ENCODE results near the gene CNIH2. TPM values are rescaled to one million over a fixed set of nuclear protein-coding genes. Genes with fewer than 3 reads are reported as not detected.

CNIH2 gene
- total and polyA plus RNA-seq, 2 experiments from 2014 or later, result 4.3 to 9.2 TPM

DNA sequence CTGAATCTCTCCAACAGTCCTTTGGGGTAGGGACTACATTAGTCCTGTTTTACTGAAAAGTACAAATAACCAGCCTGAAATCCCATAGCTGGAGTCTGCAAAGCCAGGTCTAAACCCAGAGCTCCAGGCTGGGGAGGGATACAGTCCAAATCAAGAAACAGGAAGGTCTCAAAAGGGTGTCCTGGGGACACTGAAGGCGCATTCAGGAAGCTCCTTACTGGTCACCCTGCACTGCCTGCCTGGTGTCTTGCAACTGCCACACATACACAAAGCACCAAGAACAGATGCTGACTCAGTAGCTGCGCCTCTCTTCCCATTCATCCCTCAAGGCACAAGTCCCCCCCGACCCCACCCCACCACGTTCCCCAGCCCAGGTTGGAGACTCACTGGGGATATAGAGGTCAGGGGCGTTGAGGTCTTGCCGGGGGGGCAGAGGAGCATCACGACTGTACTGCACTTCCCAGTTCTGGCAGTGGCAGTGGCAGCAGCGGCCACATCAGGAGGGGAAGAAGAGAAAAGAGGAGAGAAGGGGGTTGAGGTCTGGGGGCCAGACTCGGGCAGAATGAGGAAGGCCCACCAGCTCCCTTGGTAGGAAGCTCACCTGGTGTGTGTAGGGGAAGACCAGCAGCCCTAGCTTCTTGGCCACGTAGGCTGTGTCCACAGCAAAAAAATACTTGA, 9.4 kb downstream of the CNIH2 start (continued):
- TF ChIP-seq, protein P1, sequence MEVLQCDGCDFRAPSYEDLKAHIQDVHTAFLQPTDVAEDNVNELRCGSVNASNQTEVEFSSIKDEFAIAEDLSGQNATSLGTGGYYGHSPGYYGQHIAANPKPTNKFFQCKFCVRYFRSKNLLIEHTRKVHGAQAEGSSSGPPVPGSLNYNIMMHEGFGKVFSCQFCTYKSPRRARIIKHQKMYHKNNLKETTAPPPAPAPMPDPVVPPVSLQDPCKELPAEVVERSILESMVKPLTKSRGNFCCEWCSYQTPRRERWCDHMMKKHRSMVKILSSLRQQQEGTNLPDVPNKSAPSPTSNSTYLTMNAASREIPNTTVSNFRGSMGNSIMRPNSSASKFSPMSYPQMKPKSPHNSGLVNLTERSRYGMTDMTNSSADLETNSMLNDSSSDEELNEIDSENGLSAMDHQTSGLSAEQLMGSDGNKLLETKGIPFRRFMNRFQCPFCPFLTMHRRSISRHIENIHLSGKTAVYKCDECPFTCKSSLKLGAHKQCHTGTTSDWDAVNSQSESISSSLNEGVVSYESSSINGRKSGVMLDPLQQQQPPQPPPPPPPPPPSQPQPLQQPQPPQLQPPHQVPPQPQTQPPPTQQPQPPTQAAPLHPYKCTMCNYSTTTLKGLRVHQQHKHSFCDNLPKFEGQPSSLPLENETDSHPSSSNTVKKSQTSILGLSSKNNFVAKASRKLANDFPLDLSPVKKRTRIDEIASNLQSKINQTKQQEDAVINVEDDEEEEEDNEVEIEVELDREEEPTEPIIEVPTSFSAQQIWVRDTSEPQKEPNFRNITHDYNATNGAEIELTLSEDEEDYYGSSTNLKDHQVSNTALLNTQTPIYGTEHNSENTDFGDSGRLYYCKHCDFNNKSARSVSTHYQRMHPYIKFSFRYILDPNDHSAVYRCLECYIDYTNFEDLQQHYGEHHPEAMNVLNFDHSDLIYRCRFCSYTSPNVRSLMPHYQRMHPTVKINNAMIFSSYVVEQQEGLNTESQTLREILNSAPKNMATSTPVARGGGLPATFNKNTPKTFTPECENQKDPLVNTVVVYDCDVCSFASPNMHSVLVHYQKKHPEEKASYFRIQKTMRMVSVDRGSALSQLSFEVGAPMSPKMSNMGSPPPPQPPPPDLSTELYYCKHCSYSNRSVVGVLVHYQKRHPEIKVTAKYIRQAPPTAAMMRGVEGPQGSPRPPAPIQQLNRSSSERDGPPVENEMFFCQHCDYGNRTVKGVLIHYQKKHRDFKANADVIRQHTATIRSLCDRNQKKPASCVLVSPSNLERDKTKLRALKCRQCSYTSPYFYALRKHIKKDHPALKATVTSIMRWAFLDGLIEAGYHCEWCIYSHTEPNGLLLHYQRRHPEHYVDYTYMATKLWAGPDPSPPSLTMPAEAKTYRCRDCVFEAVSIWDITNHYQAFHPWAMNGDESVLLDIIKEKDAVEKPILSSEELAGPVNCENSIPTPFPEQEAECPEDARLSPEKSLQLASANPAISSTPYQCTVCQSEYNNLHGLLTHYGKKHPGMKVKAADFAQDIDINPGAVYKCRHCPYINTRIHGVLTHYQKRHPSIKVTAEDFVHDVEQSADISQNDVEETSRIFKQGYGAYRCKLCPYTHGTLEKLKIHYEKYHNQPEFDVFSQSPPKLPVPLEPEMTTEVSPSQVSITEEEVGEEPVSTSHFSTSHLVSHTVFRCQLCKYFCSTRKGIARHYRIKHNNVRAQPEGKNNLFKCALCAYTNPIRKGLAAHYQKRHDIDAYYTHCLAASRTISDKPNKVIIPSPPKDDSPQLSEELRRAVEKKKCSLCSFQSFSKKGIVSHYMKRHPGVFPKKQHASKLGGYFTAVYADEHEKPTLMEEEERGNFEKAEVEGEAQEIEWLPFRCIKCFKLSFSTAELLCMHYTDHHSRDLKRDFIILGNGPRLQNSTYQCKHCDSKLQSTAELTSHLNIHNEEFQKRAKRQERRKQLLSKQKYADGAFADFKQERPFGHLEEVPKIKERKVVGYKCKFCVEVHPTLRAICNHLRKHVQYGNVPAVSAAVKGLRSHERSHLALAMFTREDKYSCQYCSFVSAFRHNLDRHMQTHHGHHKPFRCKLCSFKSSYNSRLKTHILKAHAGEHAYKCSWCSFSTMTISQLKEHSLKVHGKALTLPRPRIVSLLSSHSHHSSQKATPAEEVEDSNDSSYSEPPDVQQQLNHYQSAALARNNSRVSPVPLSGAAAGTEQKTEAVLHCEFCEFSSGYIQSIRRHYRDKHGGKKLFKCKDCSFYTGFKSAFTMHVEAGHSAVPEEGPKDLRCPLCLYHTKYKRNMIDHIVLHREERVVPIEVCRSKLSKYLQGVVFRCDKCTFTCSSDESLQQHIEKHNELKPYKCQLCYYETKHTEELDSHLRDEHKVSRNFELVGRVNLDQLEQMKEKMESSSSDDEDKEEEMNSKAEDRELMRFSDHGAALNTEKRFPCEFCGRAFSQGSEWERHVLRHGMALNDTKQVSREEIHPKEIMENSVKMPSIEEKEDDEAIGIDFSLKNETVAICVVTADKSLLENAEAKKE (CRISPR knock-in tag; IDR thresholded peaks at IDR 0.05), result no peak
- TF ChIP-seq, protein P2, sequence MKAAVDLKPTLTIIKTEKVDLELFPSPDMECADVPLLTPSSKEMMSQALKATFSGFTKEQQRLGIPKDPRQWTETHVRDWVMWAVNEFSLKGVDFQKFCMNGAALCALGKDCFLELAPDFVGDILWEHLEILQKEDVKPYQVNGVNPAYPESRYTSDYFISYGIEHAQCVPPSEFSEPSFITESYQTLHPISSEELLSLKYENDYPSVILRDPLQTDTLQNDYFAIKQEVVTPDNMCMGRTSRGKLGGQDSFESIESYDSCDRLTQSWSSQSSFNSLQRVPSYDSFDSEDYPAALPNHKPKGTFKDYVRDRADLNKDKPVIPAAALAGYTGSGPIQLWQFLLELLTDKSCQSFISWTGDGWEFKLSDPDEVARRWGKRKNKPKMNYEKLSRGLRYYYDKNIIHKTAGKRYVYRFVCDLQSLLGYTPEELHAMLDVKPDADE (IDR thresholded peaks at IDR 0.05), result no peak
- TF ChIP-seq JUNB (IDR thresholded peaks at IDR 0.05; ENCODE audit: unreplicated experiment) (no peak), NANOG (IDR thresholded peaks at IDR 0.05; ENCODE audit: borderline replicate concordance) (no peak), ZNF331 (CRISPR knock-in tag; IDR thresholded peaks at IDR 0.05; ENCODE audit: low read depth) (no peak), ZNF114 (CRISPR knock-in tag; IDR thresholded peaks at IDR 0.05) (no peak), EZH2 (IDR thresholded peaks at IDR 0.05; ENCODE audit: low read depth, unreplicated experiment) (no peak), EZH2phosphoT487 (IDR thresholded peaks at IDR 0.05; ENCODE audit: unreplicated experiment) (no peak), POLR2AphosphoS5 (IDR thresholded peaks at IDR 0.05; ENCODE audit: low read depth) (no peak)

All from GM23338 (cell line).